ENCODE results near the gene IL2RA.
"Not testable (repeated sequence)": the region's sequence is repeated elsewhere in the genome, so short reads cannot be mapped to it uniquely, and the experiment has no call there.

IL2RA gene

GRCh38 chr10:6056411-6057135 lies 5.6 kb downstream of the IL2RA start:
- no peak for DNase-seq (ENCODE audit: low read depth)

- DNase-seq (ENCODE audit: low read depth): no peak
These were observed 6.2 kb downstream of the IL2RA start for GRCh38 chr10:6055929-6056328.

- no peak for DNase-seq (ENCODE audit: low read depth)
These were observed 7.3 kb downstream of the IL2RA start for GRCh38 chr10:6054884-6055283.

GRCh38 chr10:6053816-6054631 lies 8.1 kb downstream of the IL2RA start:
- no peak for DNase-seq (ENCODE audit: low read depth)

GRCh38 chr10:6053303-6053702 lies 8.9 kb downstream of the IL2RA start:
- no peak for DNase-seq (ENCODE audit: low read depth)

GRCh38 chr10:6052247-6053221 lies 9.6 kb downstream of the IL2RA start:
- no peak for DNase-seq (ENCODE audit: low read depth)

- DNase-seq (ENCODE audit: low read depth): peak; percentile 31
These were observed 11.2 kb downstream of the IL2RA start for GRCh38 chr10:6050801-6051445.

- no peak for DNase-seq (ENCODE audit: low read depth)
These were observed 13.2 kb downstream of the IL2RA start for GRCh38 chr10:6049031-6049400.

GRCh38 chr10:6048281-6049030 lies 13.7 kb downstream of the IL2RA start:
- no peak for DNase-seq (ENCODE audit: low read depth)

- DNase-seq (ENCODE audit: low read depth): no peak
These were observed 14.3 kb downstream of the IL2RA start for GRCh38 chr10:6047847-6048246.

GRCh38 chr10:6046773-6047611 lies 15.2 kb downstream of the IL2RA start:
- DNase-seq (ENCODE audit: low read depth): no peak

- DNase-seq (ENCODE audit: low read depth): no peak
These were observed 16.0 kb downstream of the IL2RA start for GRCh38 chr10:6045878-6046772.

- no peak for DNase-seq (ENCODE audit: low read depth)
These were observed 16.8 kb downstream of the IL2RA start for GRCh38 chr10:6045314-6045848.

GRCh38 chr10:6044751-6045313 lies 17.3 kb downstream of the IL2RA start:
- no peak for DNase-seq (ENCODE audit: low read depth)

GRCh38 chr10:6044060-6044459 lies 18.1 kb downstream of the IL2RA start:
- no peak for DNase-seq (ENCODE audit: low read depth)

GRCh38 chr10:6043377-6043776 lies 18.8 kb downstream of the IL2RA start:
- DNase-seq (ENCODE audit: low read depth): not testable (repeated sequence)

- no peak for DNase-seq (ENCODE audit: low read depth)
These were observed 22.0 kb downstream of the IL2RA start for GRCh38 chr10:6040205-6040604.

GRCh38 chr10:6039711-6040110 lies 22.5 kb downstream of the IL2RA start:
- DNase-seq (ENCODE audit: low read depth): no peak

All from ELR (cell line).